Endothelial cell of umbilical vein (primary cell): Measurements from ENCODE around the gene UBE2E2. TPM values are rescaled to one million over a fixed set of nuclear protein-coding genes. Genes with fewer than 3 reads are reported as not detected.

Experiments used
- BruUV-seq: library from RNA; stranded (reverse); fragments of 400-500 nt; replicated peaks from 2 replicates; lab custom pipeline; 2021; lab: Mats Ljungman, UMichigan
- CTCF ChIA-PET: fragments of 300-600, 350-600 bp; sonication (Branson Sonifier 250); formaldehyde crosslinking; loops from one replicate; lab custom pipeline; 2021; ENCODE audit warnings: antibody characterized with exemption, inconsistent platforms; lab: Charles Lee
- POLR2A ChIA-PET: fragments of 300-600, 350-600 bp; sonication (Branson Sonifier 250); formaldehyde crosslinking; loops from one replicate; lab custom pipeline; 2021; ENCODE audit warnings: antibody characterized with exemption, inconsistent platforms; lab: Charles Lee
- DNase-seq: peaks from one replicate; pipeline ENCODE4 v3.0.0-alpha.2; 2011; ENCODE audit warnings: low read depth, low spot score
- FAIRE-seq: peaks from 2 replicates; lab custom pipeline; 2011; peaks lifted over from hg19 to GRCh38; lab: Jason Lieb, UNC
- H2AFZ ChIP-seq: 2 replicates; pipeline ENCODE4 v1.6.0; 2012; ENCODE audit warnings: low read depth, low read length, control low read depth, inconsistent platforms
- H3K27ac ChIP-seq: 2 replicates; pipeline ENCODE4 v1.5.1; 2011; ENCODE audit warnings: low read depth, mild to moderate bottlenecking, control low read depth, low read length, moderate library complexity; ENCODE audit not compliant: insufficient read depth
- H3K27me3 ChIP-seq, 2 experiments: 2 replicates each; pipeline versions ENCODE4 v1.6.0 to v1.6.1; 2011; ENCODE audit warnings: low read length in 2 of 2, mixed read lengths in 1 of 2; ENCODE audit not compliant: control insufficient read depth in 2 of 2, insufficient read depth in 2 of 2
- H3K36me3 ChIP-seq, 2 experiments: 2 replicates in 1 of 2; 3 replicates in 1 of 2; pipeline ENCODE4 v1.5.1; 2011; ENCODE audit warnings: low read length in 2 of 2, mild to moderate bottlenecking in 1 of 2, moderate library complexity in 1 of 2; ENCODE audit not compliant: control insufficient read depth in 2 of 2, insufficient read depth in 2 of 2; ENCODE audit errors: extremely low read depth in 1 of 2
- H3K4me1 ChIP-seq: 3 replicates; pipeline ENCODE4 v1.5.1; 2011; ENCODE audit warnings: mild to moderate bottlenecking, low read length; ENCODE audit not compliant: control insufficient read depth, insufficient read depth; ENCODE audit errors: extremely low read depth
- H3K4me2 ChIP-seq: 2 replicates; pipeline ENCODE4 v1.6.1; 2011; ENCODE audit warnings: low read length, control low read depth, mixed read lengths; ENCODE audit not compliant: insufficient read depth
- H3K4me3 ChIP-seq, 3 experiments: fragments of 200-600 bp in 1 of 3; sonication (generic), shearing (Covaris generic) in 1 of 3; replicated peaks in 1 of 3; 2 replicates each; pipeline ENCODE4 v1.5.1; 2011 to 2016; ENCODE audit warnings: control low read depth in 3 of 3, low read length in 3 of 3, mild to moderate bottlenecking in 2 of 3, inconsistent platforms in 1 of 3, low read depth in 1 of 3, moderate library complexity in 1 of 3; ENCODE audit not compliant: insufficient read depth in 1 of 3
- H3K79me2 ChIP-seq: 2 replicates; pipeline ENCODE4 v1.6.0; 2012; ENCODE audit warnings: low read length, inconsistent platforms; ENCODE audit not compliant: control insufficient read depth, insufficient read depth
- H3K9ac ChIP-seq: replicated peaks from 2 replicates; pipeline ENCODE3; 2011; ENCODE audit warnings: low read length, control low read depth; ENCODE audit not compliant: insufficient read depth; ENCODE audit errors: extremely low read depth
- H3K9me1 ChIP-seq: replicated peaks from 3 replicates; pipeline ENCODE4 v1.6.0; 2011; ENCODE audit warnings: mild to moderate bottlenecking, low read length; ENCODE audit not compliant: control insufficient read depth, insufficient read depth; ENCODE audit errors: extremely low read depth
- H3K9me3 ChIP-seq: replicated peaks from 2 replicates; pipeline ENCODE4 v1.5.1; 2012; ENCODE audit warnings: low read length, inconsistent platforms; ENCODE audit not compliant: control insufficient read depth, insufficient read depth
- H4K20me1 ChIP-seq: replicated peaks from 2 replicates; pipeline ENCODE3; 2011; ENCODE audit warnings: mild to moderate bottlenecking, low read length; ENCODE audit not compliant: control insufficient read depth, insufficient read depth; ENCODE audit errors: extremely low read depth
- CTCF ChIP-seq, 2 donors: IDR thresholded peaks; 1 replicate in 1 of 2; 2 replicates in 1 of 2; pipeline ENCODE4 v1.5.1; 2011; ENCODE audit warnings: low read length in 2 of 2, mild to moderate bottlenecking in 2 of 2, moderate library complexity in 2 of 2, control low read depth in 1 of 2, inconsistent platforms in 1 of 2, low read depth in 1 of 2; ENCODE audit not compliant: insufficient read depth in 1 of 2; ENCODE audit errors: extremely low read depth in 1 of 2
- GATA2 ChIP-seq: IDR thresholded peaks from 2 replicates; pipeline ENCODE4 v1.7.0; 2011; ENCODE audit warnings: low read depth, mild to moderate bottlenecking, moderate library complexity, mixed read lengths, low read length; ENCODE audit not compliant: insufficient read length, insufficient read depth
- JUN ChIP-seq: IDR thresholded peaks from 2 replicates; pipeline ENCODE4 v1.6.1; 2011; ENCODE audit warnings: borderline replicate concordance, low read depth; ENCODE audit not compliant: insufficient read length, insufficient read depth
- MYC ChIP-seq: IDR thresholded peaks from one replicate; pipeline ENCODE4 v1.6.1; 2011; ENCODE audit warnings: mild to moderate bottlenecking, low read depth, low read length
- POLR2AphosphoS5 ChIP-seq: IDR thresholded peaks from 2 replicates; pipeline ENCODE4 v1.6.1; 2012; ENCODE audit warnings: low read depth, mild to moderate bottlenecking, control low read depth, low read length, moderate library complexity; ENCODE audit not compliant: insufficient read depth
- dilution Hi-C: fragments of 300-500 bp; cut with MboI; formaldehyde crosslinking; loops from one replicate; pipeline ENCODE4 v1.15.0; 2019; ENCODE audit warnings: low sequenced_read_pairs; ENCODE audit not compliant: extremely low pct_ligation_motif_present
- intact Hi-C: fragments of 100-400 bp; cut with micrococcal nuclease; formaldehyde crosslinking; loops from one replicate; pipeline ENCODE4 v1.10.0; 2022
- polyA plus RNA-seq, 4 experiments: library from polyadenylated mRNA; depleted of rRNA in 3 of 4; stranded (reverse) in 3 of 4; unstranded in 1 of 4; fragments of >200 nt; gene quantifications; 2 replicates each; pipeline versions ENCODE4 v1.2.1 to v1.2.3, GENCODE V29; 2011 to 2012; ENCODE audit warnings: missing spikeins in 1 of 4
- total RNA-seq: library from RNA; stranded (reverse); gene quantifications from 2 replicates; pipeline ENCODE4 v1.2.3, GENCODE V29; 2021
- TF ChIP-seq, protein P1 (sequence below): IDR thresholded peaks from 2 replicates; pipeline ENCODE4 v1.6.1; 2011; ENCODE audit not compliant: insufficient read depth, insufficient read length

The UBE2E2 gene
- total and polyA plus RNA-seq, 2 donors (not counting 3 experiments of a cell fraction or from before 2014, with no cell fraction given), result 37.0 to 45.4 TPM

DNA sequence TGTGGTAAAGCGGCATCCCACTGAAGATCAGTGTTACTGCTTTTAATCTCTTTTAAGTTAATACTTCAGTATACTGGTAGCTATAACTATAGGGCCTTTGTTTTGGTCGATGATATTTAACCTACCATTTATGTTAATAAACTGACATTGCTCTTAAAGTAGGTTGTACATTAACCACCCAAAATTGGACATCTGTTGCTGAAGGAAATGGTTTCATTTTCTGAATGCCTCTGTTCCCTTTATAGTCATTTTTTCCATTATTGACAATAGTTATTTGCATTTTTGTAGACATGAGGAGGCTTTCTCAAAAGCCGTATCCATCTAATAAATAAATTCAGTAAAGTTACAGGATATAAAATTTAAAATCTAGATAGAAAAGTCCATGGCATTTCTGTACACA, 350.2 kb downstream of the UBE2E2 start:
- POLR2A ChIA-PET, result no interaction called here
- intact Hi-C loops, result no loop called here

More for the DNA sequence above, 350.2 kb downstream of the UBE2E2 start:
- BruUV-seq, result no TSS peak
- no peaks in the 10 kb centered on the region for H3K9me3 ChIP-seq
- no peak for DNase-seq
- no peak overlapping the region for H3K9ac ChIP-seq
- no peak overlapping the region for H3K4me2 ChIP-seq
- no peaks in the 10 kb centered on the region for H3K9me1 ChIP-seq
- no peak overlapping the region for H2AFZ ChIP-seq
- TF ChIP-seq MYC (no peak), POLR2AphosphoS5 (no peak), JUN (no peak), GATA2 (no peak), CTCF (IDR thresholded peaks at IDR 0.05; ENCODE audit: extremely low read depth in 1 of 2, insufficient read depth in 1 of 2, low read depth in 1 of 2, low read length in 2 of 2) (no peak)
- TF ChIP-seq, protein P1, sequence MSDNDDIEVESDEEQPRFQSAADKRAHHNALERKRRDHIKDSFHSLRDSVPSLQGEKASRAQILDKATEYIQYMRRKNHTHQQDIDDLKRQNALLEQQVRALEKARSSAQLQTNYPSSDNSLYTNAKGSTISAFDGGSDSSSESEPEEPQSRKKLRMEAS, result no peak
- FAIRE-seq, result peak; percentile 47
- no peaks in the 10 kb centered on the region for H3K36me3 ChIP-seq
- no peaks in the 10 kb centered on the region for H3K79me2 ChIP-seq
- H3K27me3 ChIP-seq, result no peaks in the 10 kb centered on the region
- H3K4me1 ChIP-seq, result no peaks in the 10 kb centered on the region
- CTCF ChIA-PET, result no interaction called here
- dilution Hi-C loops, result no loop called here
- H3K27ac ChIP-seq, result no peak overlapping the region
- H3K4me3 ChIP-seq, result no peak overlapping the region
- no peaks in the 10 kb centered on the region for H4K20me1 ChIP-seq
